AG09309 (cell line): ENCODE results near the gene TAOK3.
"Not testable (repeated sequence)": the region's sequence is repeated elsewhere in the genome, so short reads cannot be mapped to it uniquely, and the experiment has no call there.

Experiments used
- DNase-seq: peaks from one replicate; pipeline ENCODE4 v3.0.0-alpha.2; 2010; ENCODE audit warnings: low read depth
- H3K4me3 ChIP-seq: 2 replicates; pipeline ENCODE4 v1.5.1; 2011; ENCODE audit warnings: mild to moderate bottlenecking, low read depth, low read length, moderate library complexity; ENCODE audit not compliant: control insufficient read depth
- TF ChIP-seq, protein P1 (sequence below): IDR thresholded peaks from 2 replicates; pipeline ENCODE4 v1.5.1; 2011; ENCODE audit warnings: mild to moderate bottlenecking, low read depth, low read length, inconsistent platforms; ENCODE audit not compliant: insufficient read depth, control insufficient read depth; ENCODE audit errors: missing control alignments

Gene TAOK3

DNA sequence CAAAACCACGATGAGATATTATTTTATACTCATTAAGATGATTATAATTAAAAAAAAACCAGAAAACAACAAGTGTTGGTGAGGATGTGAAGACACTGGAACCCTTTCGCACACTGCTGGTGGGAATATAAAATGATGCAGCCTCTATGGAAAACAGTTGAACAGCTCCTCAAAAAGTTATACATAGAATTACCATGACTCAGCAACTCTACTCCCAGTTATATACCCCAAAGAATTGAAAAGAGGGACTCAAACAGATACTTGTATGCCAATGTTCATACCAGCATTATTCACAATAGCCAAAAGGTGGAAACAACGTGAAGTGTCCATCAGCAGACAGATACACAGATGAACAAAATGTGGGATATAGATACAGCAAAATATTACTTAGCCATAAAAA, 53.1 kb downstream of the TAOK3 start:
- DNase-seq = no peak
- TF ChIP-seq, protein P1, sequence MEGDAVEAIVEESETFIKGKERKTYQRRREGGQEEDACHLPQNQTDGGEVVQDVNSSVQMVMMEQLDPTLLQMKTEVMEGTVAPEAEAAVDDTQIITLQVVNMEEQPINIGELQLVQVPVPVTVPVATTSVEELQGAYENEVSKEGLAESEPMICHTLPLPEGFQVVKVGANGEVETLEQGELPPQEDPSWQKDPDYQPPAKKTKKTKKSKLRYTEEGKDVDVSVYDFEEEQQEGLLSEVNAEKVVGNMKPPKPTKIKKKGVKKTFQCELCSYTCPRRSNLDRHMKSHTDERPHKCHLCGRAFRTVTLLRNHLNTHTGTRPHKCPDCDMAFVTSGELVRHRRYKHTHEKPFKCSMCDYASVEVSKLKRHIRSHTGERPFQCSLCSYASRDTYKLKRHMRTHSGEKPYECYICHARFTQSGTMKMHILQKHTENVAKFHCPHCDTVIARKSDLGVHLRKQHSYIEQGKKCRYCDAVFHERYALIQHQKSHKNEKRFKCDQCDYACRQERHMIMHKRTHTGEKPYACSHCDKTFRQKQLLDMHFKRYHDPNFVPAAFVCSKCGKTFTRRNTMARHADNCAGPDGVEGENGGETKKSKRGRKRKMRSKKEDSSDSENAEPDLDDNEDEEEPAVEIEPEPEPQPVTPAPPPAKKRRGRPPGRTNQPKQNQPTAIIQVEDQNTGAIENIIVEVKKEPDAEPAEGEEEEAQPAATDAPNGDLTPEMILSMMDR = no peak
- no peak overlapping the region for H3K4me3 ChIP-seq

DNA sequence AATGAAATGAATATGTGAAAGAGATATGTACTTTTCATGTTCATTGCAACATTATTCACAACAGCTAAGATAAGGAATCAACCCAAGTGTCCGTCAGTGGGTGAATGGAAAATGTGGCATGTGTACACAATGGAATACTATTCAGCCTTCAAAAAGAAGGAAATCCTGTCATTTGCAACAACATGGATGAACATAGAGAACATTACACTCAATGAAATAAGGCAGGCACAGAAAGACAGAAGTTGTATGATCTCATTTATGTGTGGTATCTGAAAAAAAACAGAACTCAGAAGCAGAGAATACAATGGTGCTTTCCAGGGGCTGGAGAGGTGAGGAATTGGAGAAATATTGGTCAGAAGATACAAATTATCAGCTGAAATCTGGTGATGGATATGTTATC, 54.0 kb downstream of the TAOK3 start:
- TF ChIP-seq, protein P1 = no peak
- no peak for DNase-seq
- no peak overlapping the region for H3K4me3 ChIP-seq

DNA sequence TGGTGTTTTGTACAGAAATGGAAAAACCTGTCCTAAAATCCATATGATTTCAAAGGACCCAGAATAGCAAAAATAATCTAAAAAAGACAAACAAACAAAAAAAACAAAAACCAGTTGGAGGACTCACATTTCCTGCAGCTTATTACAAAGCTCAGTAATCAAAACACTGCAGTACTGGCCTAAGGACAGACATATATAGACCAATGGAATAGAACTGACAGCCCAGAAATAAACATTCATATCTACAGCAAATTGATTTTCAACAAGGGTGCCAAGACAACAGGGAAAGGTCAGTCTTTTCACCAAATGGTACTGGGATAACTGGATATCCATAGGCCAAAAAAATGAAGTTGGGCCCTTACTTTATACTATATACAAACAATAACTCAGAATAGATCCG, 55.0 kb downstream of the TAOK3 start:
- TF ChIP-seq, protein P1 = no peak
- DNase-seq = no peak
- H3K4me3 ChIP-seq = no peak overlapping the region

DNA sequence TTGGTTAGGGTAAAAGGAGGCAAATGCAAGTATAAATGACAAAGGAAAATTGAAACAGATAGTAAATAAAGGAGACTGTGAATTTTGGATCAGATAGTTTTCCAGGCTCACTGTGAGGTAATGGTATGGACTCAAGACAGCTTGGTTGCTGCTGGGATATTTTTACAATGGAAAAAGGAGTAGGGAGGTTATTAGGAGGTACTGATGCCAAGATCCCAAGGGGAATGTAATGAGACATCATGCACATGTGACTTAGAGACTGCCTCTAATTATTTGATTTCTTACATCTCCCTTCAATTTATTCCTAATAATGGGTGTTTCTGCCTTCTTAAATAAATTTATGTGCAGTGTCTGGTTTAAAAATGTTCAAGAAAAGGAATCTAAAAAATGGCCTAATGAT, 56.9 kb downstream of the TAOK3 start:
- DNase-seq = no peak
- no peak overlapping the region for H3K4me3 ChIP-seq
- TF ChIP-seq, protein P1 = no peak

DNA sequence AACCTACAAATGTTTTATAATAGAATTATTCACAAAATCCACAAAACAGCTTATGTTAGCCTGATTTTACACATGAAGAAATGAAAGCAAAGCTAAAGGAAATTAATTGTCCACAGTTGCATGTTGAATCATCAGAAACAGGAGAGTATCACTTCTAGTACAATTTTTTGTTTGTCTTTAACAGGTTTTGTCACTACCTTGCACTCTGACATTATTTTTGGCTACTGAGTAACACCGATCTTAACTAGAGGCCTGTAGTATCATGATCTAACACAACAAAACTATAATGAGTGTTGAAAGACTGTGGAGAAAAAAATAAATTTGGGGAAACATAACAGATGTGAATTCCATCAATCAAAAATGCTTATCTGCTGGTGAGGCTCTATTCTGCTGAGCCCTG, 60.1 kb downstream of the TAOK3 start:
- DNase-seq = no peak
- TF ChIP-seq, protein P1 = no peak
- H3K4me3 ChIP-seq = no peak overlapping the region

DNA sequence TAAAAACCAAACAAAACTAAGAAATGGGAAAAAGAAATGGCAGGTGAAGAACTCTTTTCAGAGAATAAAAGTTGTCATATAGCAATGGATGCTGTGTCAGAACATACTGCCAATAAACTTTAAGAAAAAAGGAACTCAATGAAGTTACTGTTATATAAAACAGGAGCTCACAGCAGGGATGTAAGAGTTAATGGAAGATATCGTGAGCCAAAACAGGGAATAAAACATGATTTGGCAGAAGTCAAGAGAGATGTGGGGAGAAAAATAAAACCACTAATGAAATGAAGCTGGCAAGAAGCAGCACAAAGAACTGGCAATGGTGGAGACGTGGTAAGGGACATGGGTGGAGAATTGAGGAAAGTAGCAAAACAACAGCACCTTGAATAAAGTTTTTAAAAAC, 61.0 kb downstream of the TAOK3 start:
- no peak overlapping the region for H3K4me3 ChIP-seq
- no peak for DNase-seq
- TF ChIP-seq, protein P1 = no peak

DNA sequence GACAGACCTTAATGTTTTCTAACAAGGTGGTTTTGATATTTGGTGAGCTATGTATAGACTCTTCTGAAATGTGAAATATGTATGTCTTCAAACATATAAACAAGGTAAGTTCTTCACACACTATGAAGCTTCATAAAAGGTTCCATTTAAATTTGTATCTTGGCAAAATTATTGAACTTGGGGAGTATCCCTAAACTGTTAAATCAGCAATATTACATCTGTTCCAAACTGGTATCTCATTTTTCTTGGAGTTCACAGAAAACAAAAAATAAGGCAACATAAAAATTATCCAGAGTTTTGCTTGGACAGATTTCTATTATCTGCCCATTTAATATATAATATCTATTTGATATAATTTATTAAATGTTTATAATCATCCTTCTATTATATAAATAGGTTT, 62.4 kb downstream of the TAOK3 start:
- TF ChIP-seq, protein P1 = no peak
- no peak overlapping the region for H3K4me3 ChIP-seq
- no peak for DNase-seq

DNA sequence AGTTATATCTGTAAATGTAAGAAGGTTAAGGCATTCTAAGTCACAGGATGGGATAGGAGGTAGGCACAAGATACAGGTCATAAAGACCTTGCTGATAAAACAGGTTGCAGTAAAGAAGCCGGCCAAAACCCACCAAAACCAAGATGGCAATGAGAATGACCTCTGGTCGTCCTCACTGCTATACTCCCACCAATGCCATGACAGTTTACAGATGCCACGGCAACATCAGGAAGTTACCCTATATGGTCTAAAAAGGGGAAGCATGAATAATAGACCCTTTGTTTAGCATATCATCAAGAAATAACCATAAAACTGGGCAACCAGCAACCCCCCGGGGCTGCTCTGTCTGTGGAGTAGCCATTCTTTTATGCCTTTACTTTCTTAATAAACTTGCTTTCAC, 64.7 kb downstream of the TAOK3 start:
- not testable (repeated sequence) for H3K4me3 ChIP-seq, DNase-seq
